GM23338 (cell line): ENCODE measurements around the gene TENT4B. TPM values are rescaled to one million over a fixed set of nuclear protein-coding genes. Genes with fewer than 3 reads are reported as not detected.

ENCODE experiments used
- ATAC-seq: fragments of 200-7000 bp; cut with Tn5 transposase; 3 replicates; pipeline ENCODE4 v1.9.1; 2020
- DNase-seq: peaks from one replicate; pipeline ENCODE4 v3.0.0-alpha.2; 2015; ENCODE audit warnings: low spot score
- H2AFZ ChIP-seq: fragments of 200-600 bp; sonication (generic); 2 replicates; pipeline ENCODE4 v1.8.0; 2016; ENCODE audit warnings: antibody characterized with exemption, mild to moderate bottlenecking, moderate library complexity
- H3F3A ChIP-seq: fragments of 200-600 bp; sonication (generic); replicated peaks from 2 replicates; pipeline ENCODE4 v1.8.0; 2017; ENCODE audit warnings: antibody characterized with exemption, mixed run types, low read depth
- H3K27ac ChIP-seq: fragments of 200-600 bp; sonication (generic); 2 replicates; pipeline ENCODE4 v1.6.1; 2016; ENCODE audit warnings: low read depth
- H3K27me3 ChIP-seq: fragments of 200-600 bp; sonication (generic); 2 replicates; pipeline ENCODE4 v1.8.0; 2016; ENCODE audit warnings: mild to moderate bottlenecking, mixed run types, moderate library complexity; ENCODE audit not compliant: insufficient read depth
- H3K36me3 ChIP-seq: fragments of 200-600 bp; sonication (generic); 2 replicates; pipeline ENCODE4 v1.8.0; 2016; ENCODE audit warnings: mild to moderate bottlenecking; ENCODE audit not compliant: insufficient read depth
- H3K4me1 ChIP-seq: fragments of 200-600 bp; sonication (generic); 2 replicates; pipeline ENCODE4 v1.8.0; 2016; ENCODE audit warnings: mild to moderate bottlenecking, moderate library complexity; ENCODE audit not compliant: insufficient read depth
- H3K4me2 ChIP-seq: fragments of 200-600 bp; sonication (generic); 2 replicates; pipeline ENCODE4 v1.7.1; 2017; ENCODE audit warnings: mixed run types
- H3K4me3 ChIP-seq: fragments of 200-600 bp; sonication (generic); 2 replicates; pipeline ENCODE4 v1.6.1; 2016; ENCODE audit warnings: mixed run types
- H3K79me2 ChIP-seq: fragments of 200-600 bp; sonication (generic); replicated peaks from 2 replicates; pipeline ENCODE4 v1.8.0; 2017; ENCODE audit warnings: mild to moderate bottlenecking; ENCODE audit not compliant: insufficient read depth
- H3K9me2 ChIP-seq: fragments of 200-600 bp; sonication (generic); 2 replicates; pipeline ENCODE4 v1.8.0; 2017; ENCODE audit not compliant: insufficient read depth
- H4K20me1 ChIP-seq: fragments of 200-600 bp; sonication (generic); replicated peaks from 2 replicates; pipeline ENCODE4 v1.8.0; 2017; ENCODE audit warnings: mild to moderate bottlenecking; ENCODE audit not compliant: insufficient read depth
- H3K27ac Mint-ChIP-seq: 2 replicates; pipeline ENCODE4 v1.8.0; 2020; ENCODE audit warnings: inconsistent platforms, mild to moderate bottlenecking, moderate library complexity, mixed read lengths
- H3K27me3 Mint-ChIP-seq: 3 replicates; pipeline ENCODE4 v1.8.0; 2022; ENCODE audit warnings: low read depth, mild to moderate bottlenecking, moderate library complexity, mixed read lengths, inconsistent platforms; ENCODE audit not compliant: insufficient read depth, poor library complexity
- H3K36me3 Mint-ChIP-seq: 3 replicates; pipeline ENCODE4 v1.8.0; 2021; ENCODE audit warnings: low read depth, mild to moderate bottlenecking, inconsistent platforms, moderate library complexity, mixed read lengths
- H3K4me1 Mint-ChIP-seq: 3 replicates; pipeline ENCODE4 v1.8.0; 2020; ENCODE audit warnings: mild to moderate bottlenecking, inconsistent platforms, mixed read lengths
- H3K4me3 Mint-ChIP-seq: 3 replicates; pipeline ENCODE4 v1.8.0; 2021; ENCODE audit warnings: moderate library complexity, mild to moderate bottlenecking, inconsistent platforms, mixed read lengths
- H3K9me3 Mint-ChIP-seq: 3 replicates; pipeline ENCODE4 v1.8.0; 2020; ENCODE audit warnings: moderate library complexity, mild to moderate bottlenecking, inconsistent platforms, mixed read lengths
- CREB1 ChIP-seq: fragments of 250-450 bp; sonication (Bioruptor Pico); IDR thresholded peaks from 2 replicates; pipeline ENCODE4 v1.5.0; 2020; ENCODE audit warnings: low read depth, mild to moderate bottlenecking, moderate library complexity
- EZH2 ChIP-seq: fragments of 200-600 bp; sonication (generic); IDR thresholded peaks from one replicate; pipeline ENCODE4 v1.8.0; 2017; ENCODE audit warnings: antibody characterized with exemption, mild to moderate bottlenecking, low read depth; ENCODE audit not compliant: unreplicated experiment
- EZH2phosphoT487 ChIP-seq: fragments of 200-600 bp; sonication (generic); IDR thresholded peaks from one replicate; pipeline ENCODE4 v1.8.1; 2018; ENCODE audit warnings: antibody characterized with exemption; ENCODE audit not compliant: unreplicated experiment
- JUNB ChIP-seq: IDR thresholded peaks from one replicate; pipeline ENCODE4 v1.6.1; 2016; ENCODE audit warnings: antibody characterized with exemption; ENCODE audit not compliant: unreplicated experiment
- NANOG ChIP-seq: IDR thresholded peaks from 2 replicates; pipeline ENCODE4 v1.6.1; 2016; ENCODE audit warnings: antibody characterized with exemption, borderline replicate concordance
- POLR2AphosphoS5 ChIP-seq: IDR thresholded peaks from 2 replicates; pipeline ENCODE4 v1.6.1; 2016; ENCODE audit warnings: antibody characterized with exemption, low read depth
- STAT1 ChIP-seq: IDR thresholded peaks from one replicate; pipeline ENCODE4 v1.6.1; 2016; ENCODE audit warnings: antibody characterized with exemption; ENCODE audit not compliant: unreplicated experiment
- ZNF114 ChIP-seq: fragments of 250-450 bp; sonication (Bioruptor Pico); IDR thresholded peaks from 2 replicates; pipeline ENCODE4 v1.5.0; 2020; ENCODE audit warnings: mild to moderate bottlenecking, moderate library complexity
- ZNF331 ChIP-seq: fragments of 250-450 bp; sonication (Bioruptor Pico); IDR thresholded peaks from 2 replicates; pipeline ENCODE4 v1.5.0; 2020; ENCODE audit warnings: low read depth, mild to moderate bottlenecking, moderate library complexity
- polyA plus RNA-seq: library from polyadenylated mRNA; unstranded; fragments of >200 nt; fragmentation: Nextera tagmentation; extraction: Ambion mirVana; gene quantifications from 2 replicates; pipeline ENCODE4 v1.2.1, GENCODE V29; 2016
- total RNA-seq: library from RNA; depleted of rRNA; stranded (reverse); fragments of >200 nt; shearing (Covaris generic); gene quantifications from 2 replicates; pipeline ENCODE4 v1.2.3, GENCODE V29; 2014
- TF ChIP-seq, protein P1 (sequence below): IDR thresholded peaks from 2 replicates; pipeline ENCODE4 v1.6.1; 2016; ENCODE audit warnings: antibody characterized with exemption
- TF ChIP-seq, protein P2 (sequence below), 2 experiments: fragments of 200-600 bp in 1 of 2; sonication (generic) in 1 of 2; conservative IDR thresholded peaks; 2 replicates each; pipeline versions ENCODE4 v1.5.1 to v1.6.1; 2016 to 2017; ENCODE audit warnings: antibody characterized with exemption in 2 of 2, low read depth in 2 of 2, mild to moderate bottlenecking in 2 of 2, moderate library complexity in 1 of 2
- TF ChIP-seq, protein P3 (sequence below): fragments of 250-450 bp; sonication (Bioruptor Pico); IDR thresholded peaks from 2 replicates; pipeline ENCODE4 v1.5.0; 2020; ENCODE audit warnings: mild to moderate bottlenecking, moderate library complexity
- TF ChIP-seq, protein P4 (sequence below): IDR thresholded peaks from one replicate; pipeline ENCODE4 v1.6.1; 2018; ENCODE audit warnings: antibody characterized with exemption; ENCODE audit not compliant: unreplicated experiment

TENT4B gene
- total and polyA plus RNA-seq, 2 experiments from 2014 or later: 17.6 to 21.3 TPM

DNA sequence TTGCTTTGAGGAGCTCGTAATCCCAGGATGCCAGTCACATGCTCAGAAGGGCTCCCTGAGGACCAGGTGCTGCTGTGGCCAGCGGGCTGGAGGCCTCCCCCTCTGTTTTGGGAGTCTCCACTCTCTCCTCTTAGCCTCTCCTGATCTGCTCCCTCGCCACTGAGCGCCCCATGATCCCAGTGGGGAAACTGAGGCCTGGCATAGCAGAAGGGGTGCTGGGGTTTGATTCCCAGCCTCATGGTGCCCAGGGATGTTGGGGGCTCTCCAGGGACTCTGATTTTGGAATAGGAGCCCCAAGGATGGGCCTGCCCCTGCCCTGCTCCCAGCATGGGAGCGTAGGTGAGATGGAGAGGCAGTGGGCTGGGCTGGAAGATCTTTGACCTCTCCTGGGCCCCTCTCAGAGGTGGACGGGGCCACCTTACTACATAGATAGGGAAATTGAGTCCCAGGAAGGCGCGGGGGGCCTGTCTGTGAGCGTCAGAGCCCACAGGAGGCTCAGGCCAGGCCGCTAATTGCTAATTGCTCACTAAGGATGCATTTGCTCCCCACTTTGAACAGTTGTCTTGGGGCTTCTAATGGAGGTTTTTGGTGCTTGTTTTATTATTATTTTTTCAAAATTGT, 112.7 kb downstream of the TENT4B start:
- ATAC-seq: no peak
- H3K79me2 ChIP-seq: no peaks in the 10 kb centered on the region
- TF ChIP-seq EZH2 (no peak), JUNB (no peak), ZNF114 (CRISPR knock-in tag) (no peak), EZH2phosphoT487 (no peak), NANOG (no peak), ZNF331 (CRISPR knock-in tag) (no peak), CREB1 (CRISPR knock-in tag) (no peak), POLR2AphosphoS5 (no peak), STAT1 (no peak)
- TF ChIP-seq, protein P1, sequence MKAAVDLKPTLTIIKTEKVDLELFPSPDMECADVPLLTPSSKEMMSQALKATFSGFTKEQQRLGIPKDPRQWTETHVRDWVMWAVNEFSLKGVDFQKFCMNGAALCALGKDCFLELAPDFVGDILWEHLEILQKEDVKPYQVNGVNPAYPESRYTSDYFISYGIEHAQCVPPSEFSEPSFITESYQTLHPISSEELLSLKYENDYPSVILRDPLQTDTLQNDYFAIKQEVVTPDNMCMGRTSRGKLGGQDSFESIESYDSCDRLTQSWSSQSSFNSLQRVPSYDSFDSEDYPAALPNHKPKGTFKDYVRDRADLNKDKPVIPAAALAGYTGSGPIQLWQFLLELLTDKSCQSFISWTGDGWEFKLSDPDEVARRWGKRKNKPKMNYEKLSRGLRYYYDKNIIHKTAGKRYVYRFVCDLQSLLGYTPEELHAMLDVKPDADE: no peak
- TF ChIP-seq, protein P2, sequence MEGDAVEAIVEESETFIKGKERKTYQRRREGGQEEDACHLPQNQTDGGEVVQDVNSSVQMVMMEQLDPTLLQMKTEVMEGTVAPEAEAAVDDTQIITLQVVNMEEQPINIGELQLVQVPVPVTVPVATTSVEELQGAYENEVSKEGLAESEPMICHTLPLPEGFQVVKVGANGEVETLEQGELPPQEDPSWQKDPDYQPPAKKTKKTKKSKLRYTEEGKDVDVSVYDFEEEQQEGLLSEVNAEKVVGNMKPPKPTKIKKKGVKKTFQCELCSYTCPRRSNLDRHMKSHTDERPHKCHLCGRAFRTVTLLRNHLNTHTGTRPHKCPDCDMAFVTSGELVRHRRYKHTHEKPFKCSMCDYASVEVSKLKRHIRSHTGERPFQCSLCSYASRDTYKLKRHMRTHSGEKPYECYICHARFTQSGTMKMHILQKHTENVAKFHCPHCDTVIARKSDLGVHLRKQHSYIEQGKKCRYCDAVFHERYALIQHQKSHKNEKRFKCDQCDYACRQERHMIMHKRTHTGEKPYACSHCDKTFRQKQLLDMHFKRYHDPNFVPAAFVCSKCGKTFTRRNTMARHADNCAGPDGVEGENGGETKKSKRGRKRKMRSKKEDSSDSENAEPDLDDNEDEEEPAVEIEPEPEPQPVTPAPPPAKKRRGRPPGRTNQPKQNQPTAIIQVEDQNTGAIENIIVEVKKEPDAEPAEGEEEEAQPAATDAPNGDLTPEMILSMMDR (conservative IDR thresholded peaks at IDR 0.05; ENCODE audit: low read depth in 2 of 2): no peak
- TF ChIP-seq, protein P3, sequence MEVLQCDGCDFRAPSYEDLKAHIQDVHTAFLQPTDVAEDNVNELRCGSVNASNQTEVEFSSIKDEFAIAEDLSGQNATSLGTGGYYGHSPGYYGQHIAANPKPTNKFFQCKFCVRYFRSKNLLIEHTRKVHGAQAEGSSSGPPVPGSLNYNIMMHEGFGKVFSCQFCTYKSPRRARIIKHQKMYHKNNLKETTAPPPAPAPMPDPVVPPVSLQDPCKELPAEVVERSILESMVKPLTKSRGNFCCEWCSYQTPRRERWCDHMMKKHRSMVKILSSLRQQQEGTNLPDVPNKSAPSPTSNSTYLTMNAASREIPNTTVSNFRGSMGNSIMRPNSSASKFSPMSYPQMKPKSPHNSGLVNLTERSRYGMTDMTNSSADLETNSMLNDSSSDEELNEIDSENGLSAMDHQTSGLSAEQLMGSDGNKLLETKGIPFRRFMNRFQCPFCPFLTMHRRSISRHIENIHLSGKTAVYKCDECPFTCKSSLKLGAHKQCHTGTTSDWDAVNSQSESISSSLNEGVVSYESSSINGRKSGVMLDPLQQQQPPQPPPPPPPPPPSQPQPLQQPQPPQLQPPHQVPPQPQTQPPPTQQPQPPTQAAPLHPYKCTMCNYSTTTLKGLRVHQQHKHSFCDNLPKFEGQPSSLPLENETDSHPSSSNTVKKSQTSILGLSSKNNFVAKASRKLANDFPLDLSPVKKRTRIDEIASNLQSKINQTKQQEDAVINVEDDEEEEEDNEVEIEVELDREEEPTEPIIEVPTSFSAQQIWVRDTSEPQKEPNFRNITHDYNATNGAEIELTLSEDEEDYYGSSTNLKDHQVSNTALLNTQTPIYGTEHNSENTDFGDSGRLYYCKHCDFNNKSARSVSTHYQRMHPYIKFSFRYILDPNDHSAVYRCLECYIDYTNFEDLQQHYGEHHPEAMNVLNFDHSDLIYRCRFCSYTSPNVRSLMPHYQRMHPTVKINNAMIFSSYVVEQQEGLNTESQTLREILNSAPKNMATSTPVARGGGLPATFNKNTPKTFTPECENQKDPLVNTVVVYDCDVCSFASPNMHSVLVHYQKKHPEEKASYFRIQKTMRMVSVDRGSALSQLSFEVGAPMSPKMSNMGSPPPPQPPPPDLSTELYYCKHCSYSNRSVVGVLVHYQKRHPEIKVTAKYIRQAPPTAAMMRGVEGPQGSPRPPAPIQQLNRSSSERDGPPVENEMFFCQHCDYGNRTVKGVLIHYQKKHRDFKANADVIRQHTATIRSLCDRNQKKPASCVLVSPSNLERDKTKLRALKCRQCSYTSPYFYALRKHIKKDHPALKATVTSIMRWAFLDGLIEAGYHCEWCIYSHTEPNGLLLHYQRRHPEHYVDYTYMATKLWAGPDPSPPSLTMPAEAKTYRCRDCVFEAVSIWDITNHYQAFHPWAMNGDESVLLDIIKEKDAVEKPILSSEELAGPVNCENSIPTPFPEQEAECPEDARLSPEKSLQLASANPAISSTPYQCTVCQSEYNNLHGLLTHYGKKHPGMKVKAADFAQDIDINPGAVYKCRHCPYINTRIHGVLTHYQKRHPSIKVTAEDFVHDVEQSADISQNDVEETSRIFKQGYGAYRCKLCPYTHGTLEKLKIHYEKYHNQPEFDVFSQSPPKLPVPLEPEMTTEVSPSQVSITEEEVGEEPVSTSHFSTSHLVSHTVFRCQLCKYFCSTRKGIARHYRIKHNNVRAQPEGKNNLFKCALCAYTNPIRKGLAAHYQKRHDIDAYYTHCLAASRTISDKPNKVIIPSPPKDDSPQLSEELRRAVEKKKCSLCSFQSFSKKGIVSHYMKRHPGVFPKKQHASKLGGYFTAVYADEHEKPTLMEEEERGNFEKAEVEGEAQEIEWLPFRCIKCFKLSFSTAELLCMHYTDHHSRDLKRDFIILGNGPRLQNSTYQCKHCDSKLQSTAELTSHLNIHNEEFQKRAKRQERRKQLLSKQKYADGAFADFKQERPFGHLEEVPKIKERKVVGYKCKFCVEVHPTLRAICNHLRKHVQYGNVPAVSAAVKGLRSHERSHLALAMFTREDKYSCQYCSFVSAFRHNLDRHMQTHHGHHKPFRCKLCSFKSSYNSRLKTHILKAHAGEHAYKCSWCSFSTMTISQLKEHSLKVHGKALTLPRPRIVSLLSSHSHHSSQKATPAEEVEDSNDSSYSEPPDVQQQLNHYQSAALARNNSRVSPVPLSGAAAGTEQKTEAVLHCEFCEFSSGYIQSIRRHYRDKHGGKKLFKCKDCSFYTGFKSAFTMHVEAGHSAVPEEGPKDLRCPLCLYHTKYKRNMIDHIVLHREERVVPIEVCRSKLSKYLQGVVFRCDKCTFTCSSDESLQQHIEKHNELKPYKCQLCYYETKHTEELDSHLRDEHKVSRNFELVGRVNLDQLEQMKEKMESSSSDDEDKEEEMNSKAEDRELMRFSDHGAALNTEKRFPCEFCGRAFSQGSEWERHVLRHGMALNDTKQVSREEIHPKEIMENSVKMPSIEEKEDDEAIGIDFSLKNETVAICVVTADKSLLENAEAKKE (CRISPR knock-in tag): no peak
- TF ChIP-seq, protein P4, sequence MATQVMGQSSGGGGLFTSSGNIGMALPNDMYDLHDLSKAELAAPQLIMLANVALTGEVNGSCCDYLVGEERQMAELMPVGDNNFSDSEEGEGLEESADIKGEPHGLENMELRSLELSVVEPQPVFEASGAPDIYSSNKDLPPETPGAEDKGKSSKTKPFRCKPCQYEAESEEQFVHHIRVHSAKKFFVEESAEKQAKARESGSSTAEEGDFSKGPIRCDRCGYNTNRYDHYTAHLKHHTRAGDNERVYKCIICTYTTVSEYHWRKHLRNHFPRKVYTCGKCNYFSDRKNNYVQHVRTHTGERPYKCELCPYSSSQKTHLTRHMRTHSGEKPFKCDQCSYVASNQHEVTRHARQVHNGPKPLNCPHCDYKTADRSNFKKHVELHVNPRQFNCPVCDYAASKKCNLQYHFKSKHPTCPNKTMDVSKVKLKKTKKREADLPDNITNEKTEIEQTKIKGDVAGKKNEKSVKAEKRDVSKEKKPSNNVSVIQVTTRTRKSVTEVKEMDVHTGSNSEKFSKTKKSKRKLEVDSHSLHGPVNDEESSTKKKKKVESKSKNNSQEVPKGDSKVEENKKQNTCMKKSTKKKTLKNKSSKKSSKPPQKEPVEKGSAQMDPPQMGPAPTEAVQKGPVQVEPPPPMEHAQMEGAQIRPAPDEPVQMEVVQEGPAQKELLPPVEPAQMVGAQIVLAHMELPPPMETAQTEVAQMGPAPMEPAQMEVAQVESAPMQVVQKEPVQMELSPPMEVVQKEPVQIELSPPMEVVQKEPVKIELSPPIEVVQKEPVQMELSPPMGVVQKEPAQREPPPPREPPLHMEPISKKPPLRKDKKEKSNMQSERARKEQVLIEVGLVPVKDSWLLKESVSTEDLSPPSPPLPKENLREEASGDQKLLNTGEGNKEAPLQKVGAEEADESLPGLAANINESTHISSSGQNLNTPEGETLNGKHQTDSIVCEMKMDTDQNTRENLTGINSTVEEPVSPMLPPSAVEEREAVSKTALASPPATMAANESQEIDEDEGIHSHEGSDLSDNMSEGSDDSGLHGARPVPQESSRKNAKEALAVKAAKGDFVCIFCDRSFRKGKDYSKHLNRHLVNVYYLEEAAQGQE: no peak
- no peak overlapping the region for H3K4me3 ChIP-seq
- Mint-ChIP-seq H3K27me3 (peaks cover 12% of the 10 kb centered on the region), H3K4me3 (no peak overlapping the region), H3K27ac (no peak overlapping the region), H3K36me3 (no peaks in the 10 kb centered on the region), H3K4me1 (peaks cover 14% of the 10 kb centered on the region), H3K9me3 (no peaks in the 10 kb centered on the region)
- H3F3A ChIP-seq: no peaks in the 10 kb centered on the region
- H3K9me2 ChIP-seq: no peaks in the 10 kb centered on the region
- H3K4me1 ChIP-seq: peaks cover 7% of the 10 kb centered on the region; the same call in 1 of the 2 replicates
- no peaks in the 10 kb centered on the region for H3K27me3 ChIP-seq
- peak overlapping the region; percentile 38; the same call in 1 of the 2 replicates for H3K4me2 ChIP-seq
- DNase-seq: no peak
- no peaks in the 10 kb centered on the region for H4K20me1 ChIP-seq
- H3K27ac ChIP-seq: no peak overlapping the region
- H3K36me3 ChIP-seq: no peaks in the 10 kb centered on the region
- H2AFZ ChIP-seq: 0 out of 2 replicates have a peak overlapping the region, but pooled peaks have one; percentile 3
